NCI-H1048 (cell line): Measurements from ENCODE around the gene EGFL7.

Source experiments
- DNase-seq: peaks from one replicate; lab custom pipeline; 2025; lab: John Stamatoyannopoulos, UW

The EGFL7 gene

GRCh38 chr9:136662656-136663581, at the start of gene EGFL7:
TSS of gene EGFL7 (plus strand) at chr9:136662916. CDS start at chr9:136668283, 5,367 bp downstream.
- no peak for DNase-seq

GRCh38 chr9:136613824-136614371, 48.8 kb upstream of the EGFL7 start:
- no peak for DNase-seq

DNA sequence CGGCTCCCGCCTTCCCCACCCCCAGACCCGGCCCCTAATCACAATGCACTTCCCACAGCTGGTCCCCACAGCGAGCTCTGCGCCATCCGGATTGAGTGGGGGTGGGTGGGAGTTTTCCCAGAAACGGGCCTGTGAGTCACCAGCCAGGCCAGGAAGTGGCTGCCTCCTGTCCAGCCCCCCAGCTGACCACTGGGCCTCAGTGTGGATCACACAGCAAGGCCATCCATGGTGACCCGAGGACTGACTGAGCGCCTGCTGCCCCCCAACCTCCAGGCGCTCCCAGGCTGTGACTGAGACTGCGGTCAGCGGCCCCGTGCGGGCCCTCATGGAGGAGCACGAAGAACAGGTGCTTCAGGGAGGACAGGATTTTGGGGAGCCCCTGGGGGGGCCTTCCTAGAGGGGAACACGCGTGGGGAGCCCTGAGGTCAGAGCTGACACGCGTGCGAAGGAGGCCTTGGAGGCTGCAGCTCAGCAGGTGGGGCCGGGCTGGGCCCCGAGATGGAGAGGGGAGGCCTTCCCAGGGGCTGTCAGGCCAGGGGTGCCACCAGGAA, 48.3 kb upstream of the EGFL7 start:
- no peak for DNase-seq

DNA sequence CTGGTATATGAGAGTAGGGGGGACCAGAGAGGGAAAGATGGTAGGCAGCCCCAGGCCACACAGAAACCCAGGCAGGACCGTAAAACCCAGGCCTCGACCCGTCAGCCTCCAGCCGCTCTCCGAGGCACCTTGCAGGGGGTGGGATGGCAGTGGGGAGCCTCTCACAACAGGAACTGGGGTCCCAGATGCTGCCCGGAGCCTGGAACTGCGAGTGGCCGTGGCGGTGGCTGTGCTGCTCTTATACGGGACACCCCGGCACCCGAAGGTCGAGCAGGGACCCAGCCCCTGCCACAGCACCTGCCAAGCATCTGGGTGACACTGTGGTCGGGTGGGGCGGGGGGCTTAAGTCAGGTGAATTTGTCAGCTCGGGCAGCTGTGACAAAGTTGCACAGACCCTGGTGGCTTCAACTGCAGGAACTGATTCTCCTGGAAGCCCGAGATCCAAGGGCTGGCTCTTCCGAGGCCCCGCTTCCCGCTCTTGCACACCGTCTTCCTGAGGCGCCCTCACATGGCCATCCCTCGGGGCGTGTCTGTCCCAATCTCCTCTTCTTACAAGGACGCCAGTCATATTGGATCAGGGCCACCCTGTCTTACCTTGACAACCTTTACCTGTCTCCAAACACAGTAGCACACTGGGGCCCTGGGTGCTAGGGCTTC, 47.6 kb upstream of the EGFL7 start:
- no peak for DNase-seq

- no peak for DNase-seq
Observed at GRCh38 chr9:136615631-136616306, 46.9 kb upstream of the EGFL7 start.

DNA sequence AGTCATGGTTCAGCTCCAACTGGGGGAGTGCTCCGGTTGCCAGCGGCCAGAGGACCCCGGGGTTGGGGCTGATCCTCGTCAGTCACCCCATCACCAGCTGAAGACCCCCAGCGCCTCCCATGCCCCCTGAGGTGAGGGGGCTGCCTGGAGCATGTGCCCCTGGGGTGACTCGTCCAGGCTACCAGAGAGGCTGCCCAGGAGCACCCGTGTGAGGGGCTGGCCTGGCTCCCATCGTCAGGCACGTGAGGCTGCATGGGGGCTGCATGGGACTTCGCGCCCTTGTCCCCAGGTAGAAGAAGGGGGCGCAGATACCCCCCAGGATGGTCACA, 46.4 kb upstream of the EGFL7 start:
- no peak for DNase-seq

- no peak for DNase-seq
Observed at GRCh38 chr9:136616948-136617695, 45.6 kb upstream of the EGFL7 start.

DNA sequence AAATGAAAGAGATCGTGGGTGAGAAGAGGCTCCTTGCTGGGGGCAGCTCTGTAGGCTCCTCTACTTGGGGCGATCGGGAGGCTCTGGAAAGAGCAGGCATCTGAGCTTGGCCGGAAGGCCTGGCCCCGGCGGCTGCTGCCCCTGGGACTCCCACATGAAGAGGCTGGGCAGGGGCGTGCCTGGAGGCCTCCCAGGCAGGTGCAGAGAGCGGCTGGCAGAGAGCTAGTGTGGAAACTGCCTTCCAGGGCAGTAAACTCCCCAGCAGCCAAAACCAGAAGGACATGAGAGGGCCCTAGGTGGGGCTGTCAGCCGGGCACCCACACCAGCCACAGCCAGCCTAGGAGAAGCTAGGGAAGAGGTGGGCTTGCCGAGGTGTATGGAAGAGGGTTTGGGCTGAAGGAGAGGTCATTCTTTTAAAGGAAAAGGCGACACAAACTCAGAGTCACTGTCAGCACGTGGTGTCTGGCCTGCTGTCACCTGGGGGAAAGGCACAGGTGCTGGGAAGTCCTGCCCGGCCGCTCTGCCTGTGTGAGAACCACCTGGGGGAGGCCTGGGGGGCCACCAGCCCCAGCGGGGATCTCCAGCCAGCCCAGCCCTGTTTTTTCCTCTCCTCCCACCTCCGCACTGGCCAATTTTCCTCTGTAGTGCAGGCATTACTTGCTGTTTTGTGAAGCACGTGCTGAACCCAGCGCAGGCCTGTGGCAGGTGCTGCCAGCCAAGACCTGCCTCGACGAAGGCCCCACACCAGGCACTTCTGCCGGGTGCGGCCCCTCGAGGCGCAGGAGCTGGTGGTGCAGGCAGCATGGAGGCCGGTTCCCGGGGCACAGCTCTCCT, 44.8 kb upstream of the EGFL7 start:
- DNase-seq: no peak

DNA sequence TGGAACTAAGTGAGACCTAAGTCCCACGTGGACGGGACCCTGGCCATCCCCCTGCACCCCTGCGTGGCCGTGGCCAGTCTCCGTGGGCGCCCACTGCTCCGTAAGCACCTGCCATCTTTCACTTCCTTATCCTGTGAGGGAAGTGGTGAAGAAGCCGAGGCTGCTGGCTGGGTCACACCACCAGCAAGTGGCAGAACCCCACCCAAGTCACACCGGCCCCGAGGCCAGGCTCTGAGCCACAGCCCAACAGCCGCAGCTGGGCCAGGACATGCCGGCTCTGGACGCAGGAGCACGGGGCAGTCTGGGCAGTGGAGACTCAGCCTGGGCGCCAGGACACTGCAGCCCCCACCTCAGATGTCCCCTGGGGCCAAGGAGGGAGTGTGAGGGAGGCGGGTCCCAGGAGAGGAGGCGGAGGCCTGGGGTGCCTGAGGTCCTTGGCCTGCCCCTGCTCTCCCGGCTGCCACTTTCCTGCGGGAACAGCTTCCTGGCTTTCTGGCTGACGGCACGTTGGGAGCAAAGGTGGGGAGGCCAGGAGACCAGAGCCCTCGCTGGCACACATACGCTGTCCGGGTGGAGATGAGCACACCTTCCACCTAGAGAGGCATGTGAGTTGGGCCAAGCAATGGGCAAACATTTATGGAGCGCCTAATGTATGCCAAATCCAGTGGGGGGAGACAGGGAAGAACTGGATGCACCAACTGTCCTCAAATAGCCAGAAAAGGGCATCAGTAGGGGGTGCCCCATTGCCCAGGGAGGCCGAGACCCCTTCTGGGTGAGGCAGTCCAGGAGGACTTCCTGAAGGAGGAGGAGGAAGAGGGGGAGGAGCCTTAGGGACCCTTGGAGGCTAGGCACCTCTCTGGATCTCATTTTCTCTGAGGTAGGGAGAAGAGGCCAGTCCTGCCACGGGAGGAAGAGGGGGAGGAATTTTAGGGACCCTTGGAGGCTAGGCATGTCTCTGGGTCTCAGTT, 43.9 kb upstream of the EGFL7 start:
- no peak for DNase-seq

DNA sequence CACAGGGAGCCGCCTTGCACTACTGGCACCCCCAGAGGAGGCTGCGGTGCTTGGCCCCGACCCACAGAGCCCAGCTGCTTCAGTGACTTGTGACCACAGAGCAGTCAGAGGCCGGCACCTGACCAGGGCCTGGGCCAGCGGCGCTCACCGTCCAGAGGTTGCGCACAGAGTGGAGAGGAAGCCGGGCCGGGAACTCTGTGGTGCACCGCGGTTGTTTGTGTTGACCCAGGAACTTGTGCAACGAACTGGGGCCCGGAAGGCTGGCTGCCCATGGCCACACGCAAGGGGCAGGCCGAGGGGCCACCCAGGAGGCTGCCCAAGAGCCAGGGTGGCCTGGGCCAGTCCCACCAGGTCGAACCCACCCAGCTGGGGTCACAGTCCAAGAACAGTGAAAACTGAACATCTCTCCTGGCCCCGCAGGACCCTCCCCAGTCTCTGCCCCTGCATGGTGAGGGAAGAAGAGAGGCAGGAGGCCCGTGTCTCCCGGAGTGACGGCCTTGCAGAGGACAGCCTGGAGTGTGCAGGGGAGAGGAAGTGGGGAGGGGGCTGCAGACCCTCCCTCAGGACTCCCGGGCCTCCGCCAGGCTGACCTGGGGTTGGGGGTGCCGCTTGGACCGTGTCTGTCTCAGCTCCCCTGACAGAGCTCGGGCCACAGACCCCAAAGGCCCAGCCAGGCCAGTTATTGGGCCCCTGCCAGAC, 42.8 kb upstream of the EGFL7 start:
- DNase-seq: no peak

GRCh38 chr9:136620441-136621018, 42.2 kb upstream of the EGFL7 start:
- DNase-seq: no peak

GRCh38 chr9:136621019-136621733, 41.5 kb upstream of the EGFL7 start:
- DNase-seq: no peak

DNA sequence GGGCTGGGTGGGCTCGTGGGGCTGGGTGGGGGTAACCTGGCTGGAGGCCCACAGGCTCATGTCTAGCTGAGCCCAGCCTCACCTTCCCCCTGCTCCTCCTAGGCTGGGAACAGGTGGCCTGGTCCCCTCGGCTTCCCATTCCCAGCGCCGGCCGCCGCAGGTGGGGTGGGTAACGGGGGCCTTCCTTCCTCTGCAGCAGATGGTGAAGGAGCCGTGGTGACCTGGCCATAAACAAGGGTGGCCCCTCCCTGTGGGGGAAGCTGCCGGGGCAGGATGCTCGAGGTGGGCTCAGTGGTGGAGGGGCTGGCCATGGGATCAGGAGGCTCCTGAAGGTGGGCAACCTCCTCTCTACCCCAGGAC, 41.0 kb upstream of the EGFL7 start:
- DNase-seq: no peak

- DNase-seq: no peak
Observed at GRCh38 chr9:136622538-136622948, 40.2 kb upstream of the EGFL7 start.

- no peak for DNase-seq
Observed at GRCh38 chr9:136623016-136623841, 39.5 kb upstream of the EGFL7 start.

- no peak for DNase-seq
Observed at GRCh38 chr9:136623842-136624183, 38.9 kb upstream of the EGFL7 start.
